Non-pigmented ciliary epithelial cell (primary cell): ENCODE results near the gene GIGYF2.
"Not testable (repeated sequence)": the region's sequence is repeated elsewhere in the genome, so short reads cannot be mapped to it uniquely, and the experiment has no call there.

Experiments used
- DNase-seq: peaks from one replicate; pipeline ENCODE4 v3.0.0-alpha.2; 2010; ENCODE audit warnings: low read depth

The GIGYF2 gene

GRCh38 chr2:232697059-232697806 lies at the start of gene GIGYF2:
Gene GIGYF2 (plus strand): TSS chr2:232697331. CDS start chr2:232735198, 37,867 bp downstream.
- peak; percentile 70 for DNase-seq

GRCh38 chr2:232649033-232649432 lies 48.1 kb upstream of the GIGYF2 start:
- no peak for DNase-seq

- DNase-seq: no peak
Observed at GRCh38 chr2:232652505-232652851, 44.7 kb upstream of the GIGYF2 start.

GRCh38 chr2:232653441-232653840 lies 43.7 kb upstream of the GIGYF2 start:
- no peak for DNase-seq

- no peak for DNase-seq
Observed at GRCh38 chr2:232655392-232655791, 41.7 kb upstream of the GIGYF2 start.

GRCh38 chr2:232658217-232658785 lies 38.8 kb upstream of the GIGYF2 start:
- no peak for DNase-seq

- DNase-seq: no peak
Observed at GRCh38 chr2:232659359-232659758, 37.8 kb upstream of the GIGYF2 start.

GRCh38 chr2:232662486-232663260 lies 34.5 kb upstream of the GIGYF2 start:
- DNase-seq: no peak

- no peak for DNase-seq
Observed at GRCh38 chr2:232666051-232666805, 30.9 kb upstream of the GIGYF2 start.

GRCh38 chr2:232667989-232668583 lies 29.0 kb upstream of the GIGYF2 start:
- no peak for DNase-seq

- no peak for DNase-seq
Observed at GRCh38 chr2:232668805-232669444, 28.2 kb upstream of the GIGYF2 start.

GRCh38 chr2:232672588-232672987 lies 24.5 kb upstream of the GIGYF2 start:
- DNase-seq: no peak

- DNase-seq: no peak
Observed at GRCh38 chr2:232674491-232674890, 22.6 kb upstream of the GIGYF2 start.

GRCh38 chr2:232675381-232675780 lies 21.8 kb upstream of the GIGYF2 start:
- DNase-seq: no peak

GRCh38 chr2:232680006-232680405 lies 17.1 kb upstream of the GIGYF2 start:
- no peak for DNase-seq

- no peak for DNase-seq
Observed at GRCh38 chr2:232681527-232681926, 15.6 kb upstream of the GIGYF2 start.

GRCh38 chr2:232683368-232683767 lies 13.8 kb upstream of the GIGYF2 start:
- DNase-seq: no peak

- DNase-seq: not testable (repeated sequence)
Observed at GRCh38 chr2:232685391-232685790, 11.7 kb upstream of the GIGYF2 start.

GRCh38 chr2:232687382-232688160 lies 9.6 kb upstream of the GIGYF2 start:
- DNase-seq: no peak

- no peak for DNase-seq
Observed at GRCh38 chr2:232688201-232688600, 8.9 kb upstream of the GIGYF2 start.
